Omental fat pad (tissue), 4 donors: ENCODE measurements around the gene TBX21. TPM values are rescaled to one million over a fixed set of nuclear protein-coding genes. Genes with fewer than 3 reads are reported as not detected.

ENCODE experiments used
- ATAC-seq: fragments of 150-250 bp; one replicate; pipeline ENCODE4 v1.9.1; 2016; ENCODE audit warnings: mild to moderate bottlenecking, moderate library complexity; ENCODE audit not compliant: low FRiP score
- DNase-seq: peaks from one replicate; pipeline ENCODE4 v3.0.0-alpha.2; 2019; ENCODE audit warnings: low spot score
- CTCF ChIP-seq, 3 donors: fragments of 450-650 bp; IDR thresholded peaks; one replicate each; pipeline ENCODE4 v1.5.1; 2016 to 2017; ENCODE audit warnings: antibody characterized with exemption in 3 of 3, mild to moderate bottlenecking in 3 of 3, moderate library complexity in 2 of 3
- total RNA-seq, 4 donors: library from RNA; depleted of rRNA; stranded (reverse); fragments of >200 nt; gene quantifications; one replicate each; pipeline ENCODE4 v1.1.0, GENCODE V29; 2016

Gene TBX21
- total RNA-seq, 4 donors from 2014 or later, result 0.46 to 4.6 (median 2.0) TPM

GRCh38 chr17:47720754-47721533 lies 12.1 kb upstream of the TBX21 start:
- no peak for TF ChIP-seq CTCF (IDR thresholded peaks at IDR 0.05)
- no peak for DNase-seq
- no peak for ATAC-seq

GRCh38 chr17:47721725-47722124 lies 11.3 kb upstream of the TBX21 start:
- ATAC-seq (no peak), DNase-seq (no peak)
- no peak for TF ChIP-seq CTCF (IDR thresholded peaks at IDR 0.05)

GRCh38 chr17:47724705-47725104 lies 8.3 kb upstream of the TBX21 start:
- TF ChIP-seq CTCF (IDR thresholded peaks at IDR 0.05), result no peak
- DNase-seq, result no peak
- ATAC-seq, result no peak

GRCh38 chr17:47725446-47726111 lies 7.5 kb upstream of the TBX21 start:
- no peak for TF ChIP-seq CTCF (IDR thresholded peaks at IDR 0.05)
- DNase-seq (no peak), ATAC-seq (no peak)

- no peak for ATAC-seq
- no peak for TF ChIP-seq CTCF (IDR thresholded peaks at IDR 0.05)
These were observed 6.0 kb upstream of the TBX21 start for GRCh38 chr17:47726796-47727703.

GRCh38 chr17:47727704-47728036 lies 5.4 kb upstream of the TBX21 start:
- no peak for TF ChIP-seq CTCF (IDR thresholded peaks at IDR 0.05)

More at GRCh38 chr17:47726796-47727703, 6.0 kb upstream of the TBX21 start:
- DNase-seq, result no peak

More at GRCh38 chr17:47727704-47728036, 5.4 kb upstream of the TBX21 start:
- ATAC-seq (no peak), DNase-seq (no peak)
